Transverse colon (tissue), 4 donors: ENCODE results near the gene IGLL1.

Experiments
- CTCF ChIP-seq, 5 experiments: fragments of 200-600 bp in 3 of 5; fragments of 450-650 bp in 2 of 5; sonication (generic) in 3 of 5; IDR thresholded peaks; 1 replicate in 2 of 5; 2 replicates in 3 of 5; pipeline ENCODE4 v1.5.1; 2016 to 2017; ENCODE audit warnings: antibody characterized with exemption in 5 of 5, inconsistent platforms in 3 of 5, mild to moderate bottlenecking in 2 of 5, moderate library complexity in 1 of 5
- EP300 ChIP-seq: sonication (generic); formaldehyde crosslinking; IDR thresholded peaks from one replicate; pipeline ENCODE4 v1.6.1; 2017; ENCODE audit warnings: antibody characterized with exemption, low read depth
- POLR2A ChIP-seq: fragments of 450-650 bp; IDR thresholded peaks from one replicate; pipeline ENCODE4 v1.6.1; 2016; ENCODE audit warnings: antibody characterized with exemption, mild to moderate bottlenecking, moderate library complexity
- POLR2AphosphoS5 ChIP-seq, 3 donors: sonication (generic); formaldehyde crosslinking; IDR thresholded peaks; one replicate each; pipeline ENCODE4 v1.6.1; 2016; ENCODE audit warnings: antibody characterized with exemption in 3 of 3

GRCh38 chr22:23548501-23549197 lies 31.4 kb downstream of the IGLL1 start:
- TF ChIP-seq POLR2A (no peak), EP300 (no peak), CTCF (IDR thresholded peaks at IDR 0.05) (no peak), POLR2AphosphoS5 (IDR thresholded peaks at IDR 0.05) (no peak)
